B cell (primary cell): ENCODE results near the gene EIF3K. TPM values are rescaled to one million over a fixed set of nuclear protein-coding genes. Genes with fewer than 3 reads are reported as not detected.

ENCODE experiments used
- ATAC-seq: fragments of 200-7000 bp; cut with Tn5 transposase; one replicate; pipeline ENCODE4 v1.10.0; 2021; ENCODE audit warnings: low read depth, mild to moderate bottlenecking, moderate number of reproducible peaks, moderate library complexity
- CTCF ChIA-PET: fragments of 350-600 bp; sonication (Branson Sonifier 250); formaldehyde crosslinking; loops from one replicate; lab custom pipeline; 2021; ENCODE audit warnings: antibody characterized with exemption, inconsistent platforms; lab: Charles Lee
- POLR2A ChIA-PET: fragments of 350-600 bp; sonication (Branson Sonifier 250); formaldehyde crosslinking; loops from one replicate; lab custom pipeline; 2021; ENCODE audit warnings: antibody characterized with exemption; lab: Charles Lee
- DNase-seq: peaks from one replicate; pipeline ENCODE4 v3.0.0; 2013
- H2AFZ ChIP-seq: 2 replicates; pipeline ENCODE4 v1.6.1; 2012; ENCODE audit warnings: mild to moderate bottlenecking, low read depth, low read length; ENCODE audit not compliant: insufficient read depth, poor library complexity, severe bottlenecking
- H3K27ac ChIP-seq, 2 donors: 1 replicate in 1 of 2; 2 replicates in 1 of 2; pipeline ENCODE4 v1.5.1; 2012 to 2013; ENCODE audit warnings: low read length in 2 of 2, mild to moderate bottlenecking in 2 of 2, moderate library complexity in 1 of 2
- H3K27me3 ChIP-seq, 4 experiments: fragments of 200-600 bp in 1 of 4; sonication (generic) in 1 of 4; replicated peaks in 1 of 4; 1 replicate in 2 of 4; 2 replicates in 2 of 4; pipeline versions ENCODE4 v1.6.1 to v1.7.0; 2013 to 2016; ENCODE audit warnings: low read length in 3 of 4, mild to moderate bottlenecking in 2 of 4, mixed read lengths in 1 of 4, moderate library complexity in 1 of 4; ENCODE audit not compliant: insufficient read depth in 4 of 4, control insufficient read depth in 3 of 4; ENCODE audit errors: control extremely low read depth in 1 of 4
- H3K36me3 ChIP-seq, 2 experiments: replicated peaks in 1 of 2; 1 replicate in 1 of 2; 2 replicates in 1 of 2; pipeline versions ENCODE4 v1.6.1 to v1.7.1; 2013; ENCODE audit warnings: low read length in 1 of 2; ENCODE audit not compliant: insufficient read depth in 2 of 2, control insufficient read depth in 1 of 2; ENCODE audit errors: control extremely low read depth in 1 of 2, extremely low read depth in 1 of 2
- H3K4me1 ChIP-seq, 2 donors: fragments of 200-600 bp in 1 of 2; sonication (generic) in 1 of 2; 1 replicate in 1 of 2; 2 replicates in 1 of 2; pipeline versions ENCODE4 v1.5.1 to v1.6.1; 2013 to 2017; ENCODE audit warnings: low read length in 2 of 2; ENCODE audit not compliant: control insufficient read depth in 2 of 2, insufficient read depth in 2 of 2
- H3K4me2 ChIP-seq: replicated peaks from 2 replicates; pipeline ENCODE3; 2012; ENCODE audit warnings: mild to moderate bottlenecking, low read depth, low read length; ENCODE audit not compliant: poor library complexity, severe bottlenecking
- H3K4me3 ChIP-seq, 5 experiments: fragments of 200-600 bp in 1 of 5; sonication (generic) in 1 of 5; 1 replicate in 3 of 5; 2 replicates in 2 of 5; pipeline versions ENCODE4 v1.5.1 to v1.7.0; 2011 to 2016; ENCODE audit warnings: low read length in 4 of 5, mild to moderate bottlenecking in 4 of 5, low read depth in 2 of 5, control low read depth in 1 of 5, moderate library complexity in 1 of 5; ENCODE audit not compliant: insufficient read depth in 1 of 5; ENCODE audit errors: control extremely low read depth in 1 of 5, extremely low read depth in 1 of 5
- H3K79me2 ChIP-seq: fragments of 200-600 bp; sonication (generic); one replicate; pipeline ENCODE4 v1.6.0; 2016; ENCODE audit warnings: low read length; ENCODE audit not compliant: control insufficient read depth, insufficient read depth
- H3K9ac ChIP-seq: fragments of 200-600 bp; sonication (generic); 2 replicates; pipeline ENCODE4 v1.6.1; 2017; ENCODE audit warnings: mild to moderate bottlenecking, low read length, moderate library complexity
- H3K9me3 ChIP-seq, 3 donors: one replicate each; pipeline versions ENCODE4 v1.6.1 to v1.7.1; 2013; ENCODE audit warnings: low read length in 2 of 3; ENCODE audit not compliant: control insufficient read depth in 2 of 3, insufficient read depth in 1 of 3; ENCODE audit errors: control extremely low read depth in 1 of 3
- H4K20me1 ChIP-seq: 2 replicates; pipeline ENCODE4 v1.6.0; 2012; ENCODE audit warnings: mild to moderate bottlenecking, low read length; ENCODE audit not compliant: insufficient read depth, control insufficient read depth, poor library complexity, severe bottlenecking
- H3K27ac Mint-ChIP-seq: one replicate; pipeline ENCODE4 v1.8.0; 2021; ENCODE audit warnings: mixed read lengths
- H3K27me3 Mint-ChIP-seq: one replicate; pipeline ENCODE4 v1.8.0; 2021; ENCODE audit warnings: mixed read lengths
- H3K4me1 Mint-ChIP-seq: one replicate; pipeline ENCODE4 v1.8.0; 2021; ENCODE audit warnings: mixed read lengths
- H3K4me3 Mint-ChIP-seq: one replicate; pipeline ENCODE4 v1.8.0; 2021; ENCODE audit warnings: mixed read lengths
- H3K9me3 Mint-ChIP-seq: one replicate; pipeline ENCODE4 v1.8.0; 2022; ENCODE audit warnings: mixed read lengths; ENCODE audit not compliant: insufficient read depth
- CTCF ChIP-seq: fragments of 200-600 bp; IDR thresholded peaks from one replicate; pipeline ENCODE4 v1.8.0; 2022; ENCODE audit warnings: antibody characterized with exemption, mild to moderate bottlenecking
- EZH2 ChIP-seq: IDR thresholded peaks from 2 replicates; pipeline ENCODE4 v1.6.1; 2012; ENCODE audit warnings: borderline replicate concordance, low read depth, mild to moderate bottlenecking, moderate library complexity, low read length; ENCODE audit not compliant: insufficient read depth, poor library complexity, severe bottlenecking
- WGBS: methylation state at CpG from one replicate; pipeline ENCODE4 v1.1.5; 2013; ENCODE audit warnings: missing lambda C conversion rate; ENCODE audit not compliant: insufficient coverage; 5-methylcytosine and 5-hydroxymethylcytosine counted together
- intact Hi-C: fragments of 100-400 bp; cut with micrococcal nuclease; formaldehyde crosslinking; loops from one replicate; pipeline ENCODE4 v1.10.0; 2022
- polyA plus RNA-seq: library from polyadenylated mRNA; depleted of rRNA; stranded (reverse); fragments of >200 nt; gene quantifications from 2 replicates; pipeline ENCODE4 v1.2.3, GENCODE V29; 2012
- total RNA-seq, 2 donors: library from RNA; stranded (reverse); fragments of 120-200 nt in 1 of 2; gene quantifications; 1 replicate in 1 of 2; 2 replicates in 1 of 2; pipeline versions ENCODE4 v1.2.3 to v1.2.4, GENCODE V29; 2013 to 2022

The EIF3K gene
- total and polyA plus RNA-seq, 2 donors (not counting 1 experiment from before 2014, with no cell fraction given), result 284 to 773 TPM

GRCh38 chr19:38685666-38686529, 66.9 kb downstream of the EIF3K start:
- intact Hi-C loops, result loop anchor here (5.0 to 10.0 kb wide), 2 partner anchors 34 to 51 kb away; no protein-coding TSS in a partner anchor
- 43% methylated on average over 7 of the region's 10 CpGs for WGBS
- peaks cover 98% of the 10 kb centered on the region for H3K79me2 ChIP-seq

More at GRCh38 chr19:38685666-38686529, 66.9 kb downstream of the EIF3K start:
- Mint-ChIP-seq H3K4me3 (peak overlapping the region; percentile 66), H3K9me3 (no peaks in the 10 kb centered on the region), H3K27ac (peak overlapping the region; percentile 85), H3K4me1 (peaks cover 64% of the 10 kb centered on the region), H3K27me3 (no peaks in the 10 kb centered on the region)
- CTCF ChIA-PET, result interaction anchor here (1.1 to 1.4 kb wide), 2 partner anchors 21 to 49 kb away, joined by 3 to 9 read pairs; no protein-coding TSS in a partner anchor
- POLR2A ChIA-PET, result interaction anchor here (0.6 kb wide), 1 partner anchor 459 kb away, joined by 6 read pairs; no protein-coding TSS in a partner anchor
- H3K27me3 ChIP-seq, result no peaks in the 10 kb centered on the region
- H2AFZ ChIP-seq, result no peak overlapping the region
- H3K36me3 ChIP-seq, result peaks cover 0 to 12% of the 10 kb centered on the region in 2 experiments
- H3K27ac ChIP-seq, result peak overlapping the region; percentile 8 to 83
- H4K20me1 ChIP-seq, result peaks cover 69% of the 10 kb centered on the region
- DNase-seq (no peak), ATAC-seq (peak; percentile 14)
- no peak for TF ChIP-seq EZH2
- TF ChIP-seq CTCF, result peak; percentile 33
- H3K4me2 ChIP-seq, result peak overlapping the region; percentile 57
- H3K9ac ChIP-seq, result peak overlapping the region; percentile 55
- H3K9me3 ChIP-seq, result no peaks in the 10 kb centered on the region
- no peak overlapping the region for H3K4me3 ChIP-seq
- peaks cover 31 to 50% of the 10 kb centered on the region in 2 donors for H3K4me1 ChIP-seq
